GM21526 (cell line): ENCODE data around the gene SYNPR.

Source experiments
- ATAC-seq: cut with Tn5 transposase; IDR thresholded peaks from one replicate; pipeline ENCODE4 v1.9.1; 2021; ENCODE audit warnings: moderate library complexity; ENCODE audit not compliant: unreplicated experiment, low FRiP score

The SYNPR gene

GRCh38 chr3:63523100-63523499 is 245.0 kb downstream of the SYNPR start:
- ATAC-seq = no peak

- ATAC-seq = no peak
Measured at GRCh38 chr3:63528325-63529000, 250.4 kb downstream of the SYNPR start.

- no peak for ATAC-seq
Measured at GRCh38 chr3:63532521-63532920, 254.4 kb downstream of the SYNPR start.

- ATAC-seq = no peak
Measured at GRCh38 chr3:63538919-63539318, 260.8 kb downstream of the SYNPR start.

- no peak for ATAC-seq
Measured at GRCh38 chr3:63555767-63556166, 277.7 kb downstream of the SYNPR start.

GRCh38 chr3:63556401-63556800 is 278.3 kb downstream of the SYNPR start:
- ATAC-seq = no peak

GRCh38 chr3:63557912-63558311 is 279.8 kb downstream of the SYNPR start:
- peak; percentile 82 for ATAC-seq

GRCh38 chr3:63559884-63560283 is 281.8 kb downstream of the SYNPR start:
- no peak for ATAC-seq

- ATAC-seq = no peak
Measured at GRCh38 chr3:63561879-63562278, 283.8 kb downstream of the SYNPR start.

GRCh38 chr3:63562323-63562722 is 284.2 kb downstream of the SYNPR start:
- no peak for ATAC-seq

- ATAC-seq = no peak
Measured at GRCh38 chr3:63563572-63563971, 285.5 kb downstream of the SYNPR start.

GRCh38 chr3:63565220-63565619 is 287.1 kb downstream of the SYNPR start:
- no peak for ATAC-seq

GRCh38 chr3:63571682-63572081 is 293.6 kb downstream of the SYNPR start:
- no peak for ATAC-seq

- no peak for ATAC-seq
Measured at GRCh38 chr3:63576846-63577245, 298.7 kb downstream of the SYNPR start.

GRCh38 chr3:63578858-63579257 is 300.8 kb downstream of the SYNPR start:
- no peak for ATAC-seq

GRCh38 chr3:63580151-63580550 is 302.0 kb downstream of the SYNPR start:
- ATAC-seq = no peak

- ATAC-seq = no peak
Measured at GRCh38 chr3:63582943-63583500, 304.9 kb downstream of the SYNPR start.

GRCh38 chr3:63584681-63585080 is 306.6 kb downstream of the SYNPR start:
- ATAC-seq = no peak

GRCh38 chr3:63585927-63586326 is 307.8 kb downstream of the SYNPR start:
- ATAC-seq = no peak

- no peak for ATAC-seq
Measured at GRCh38 chr3:63588895-63589294, 310.8 kb downstream of the SYNPR start.

- no peak for ATAC-seq
Measured at GRCh38 chr3:63593779-63594178, 315.7 kb downstream of the SYNPR start.

- no peak for ATAC-seq
Measured at GRCh38 chr3:63595221-63595620, 317.1 kb downstream of the SYNPR start.

GRCh38 chr3:63597019-63597418 is 318.9 kb downstream of the SYNPR start:
- ATAC-seq = no peak
